A172 (cell line): Measurements from ENCODE around the gene CYP27B1. TPM values are rescaled to one million over a fixed set of nuclear protein-coding genes. Genes with fewer than 3 reads are reported as not detected.
"Not testable (repeated sequence)": the region's sequence is repeated elsewhere in the genome, so short reads cannot be mapped to it uniquely, and the experiment has no call there.

Source experiments
- DNase-seq: peaks from one replicate; pipeline ENCODE4 v3.0.0-alpha.2; 2015; ENCODE audit warnings: low spot score
- total RNA-seq: library from RNA; depleted of rRNA; stranded (reverse); fragments of >200 nt; shearing (Covaris generic); gene quantifications from 2 replicates; pipeline ENCODE4 v1.2.3, GENCODE V29; 2014

The CYP27B1 gene
- total RNA-seq, 1 experiment from 2014 or later: 0.90 TPM

DNA sequence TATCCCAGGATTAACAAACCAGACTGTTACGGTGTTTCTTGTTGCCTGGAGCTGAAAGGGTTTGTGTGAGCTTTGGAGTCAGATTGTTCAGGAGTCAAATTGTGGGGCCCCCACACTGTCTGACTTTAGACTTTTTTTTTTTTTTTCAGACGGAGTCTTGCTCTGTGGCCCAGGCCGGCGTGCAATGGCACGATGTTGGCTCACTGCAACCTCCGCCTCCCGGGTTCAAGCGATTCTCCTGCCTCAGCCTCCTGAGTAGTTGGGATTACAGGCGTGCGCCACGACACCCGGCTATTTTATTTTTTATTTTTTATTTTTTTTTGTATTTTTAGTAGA lies 16.6 kb upstream of the CYP27B1 start:
- no peak for DNase-seq

DNA sequence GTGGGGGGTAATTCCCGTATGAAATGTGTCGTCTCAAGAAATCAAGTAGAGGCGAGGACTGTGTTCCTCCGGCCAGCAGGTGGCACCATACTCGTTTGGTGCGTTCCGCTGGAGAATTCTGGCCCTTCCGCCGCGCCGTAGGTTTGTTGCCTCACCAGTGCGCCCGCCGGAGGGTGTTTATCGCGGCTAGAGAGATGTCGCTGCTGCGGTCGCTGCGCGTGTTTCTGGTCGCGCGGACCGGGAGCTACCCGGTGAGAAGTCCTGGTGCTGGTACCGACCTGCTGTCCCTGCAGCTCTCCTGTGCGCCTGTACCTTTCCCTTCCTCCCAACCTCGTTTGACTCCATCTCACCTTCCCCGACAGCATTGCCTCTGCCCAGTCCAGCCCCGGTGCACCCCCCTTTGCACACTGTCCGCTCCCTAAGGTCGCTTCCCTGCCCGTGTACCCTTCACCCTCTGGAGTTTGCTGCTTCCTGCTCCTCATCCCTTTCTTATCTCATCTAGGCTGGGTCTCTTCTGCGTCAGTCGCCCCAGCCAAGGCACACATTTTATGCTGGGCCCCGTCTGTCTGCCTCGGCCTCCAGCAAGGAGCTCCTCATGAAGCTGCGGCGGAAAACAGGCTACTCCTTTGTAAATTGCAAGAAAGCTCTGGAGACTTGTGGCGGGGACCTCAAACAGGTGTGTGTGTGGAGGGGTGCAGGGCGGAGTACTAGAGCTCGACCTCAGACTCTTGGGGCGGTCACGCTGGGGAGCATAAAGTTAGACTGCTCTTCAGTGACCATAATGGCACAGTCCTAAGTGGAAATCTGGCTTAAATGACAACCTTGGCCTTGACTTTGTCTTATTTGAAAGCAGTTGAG lies 16.0 kb upstream of the CYP27B1 start, which contains the start of gene TSFM:
Gene TSFM (plus strand): TSS at position 180 of the 858 bp plus-strand sequence. CDS start 15 bp downstream, at position 195.
- DNase-seq: peak; percentile 76

DNA sequence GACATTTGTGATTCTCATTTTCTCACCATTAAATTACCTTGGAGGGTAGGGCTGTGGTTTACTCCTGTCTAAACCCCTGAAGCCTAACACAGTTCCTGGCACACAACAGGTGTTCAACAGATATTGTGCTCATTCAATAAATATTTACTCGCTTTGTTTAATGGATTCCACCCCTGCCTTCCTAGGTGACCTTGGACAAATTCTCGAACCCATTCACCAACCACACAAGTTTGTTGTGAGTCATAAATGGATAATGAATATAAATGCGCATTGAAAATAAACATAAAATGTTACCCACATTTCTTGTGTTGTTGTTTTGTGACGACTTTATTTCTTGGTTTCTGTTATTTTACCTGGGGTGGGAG lies 15.3 kb upstream of the CYP27B1 start:
- DNase-seq: no peak

DNA sequence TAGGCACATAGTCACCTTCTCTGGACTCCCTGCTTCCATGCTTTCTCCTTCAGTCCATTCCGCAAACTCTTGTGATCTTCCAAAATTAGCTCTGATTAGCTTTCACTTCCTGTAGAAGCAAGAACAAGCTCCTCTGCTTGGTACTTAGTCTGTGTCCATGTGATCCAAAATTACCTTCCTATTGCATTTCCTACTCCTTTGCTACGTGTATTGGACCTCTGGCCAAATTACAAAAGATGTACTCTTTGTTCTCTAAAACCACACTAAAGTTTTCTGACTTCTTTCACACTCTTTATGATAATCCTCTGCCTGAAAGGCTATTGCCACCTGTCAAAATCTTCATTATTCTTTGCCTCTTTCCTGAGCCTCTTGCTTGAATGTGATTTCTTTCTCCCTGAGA lies 14.9 kb upstream of the CYP27B1 start:
- DNase-seq: no peak

DNA sequence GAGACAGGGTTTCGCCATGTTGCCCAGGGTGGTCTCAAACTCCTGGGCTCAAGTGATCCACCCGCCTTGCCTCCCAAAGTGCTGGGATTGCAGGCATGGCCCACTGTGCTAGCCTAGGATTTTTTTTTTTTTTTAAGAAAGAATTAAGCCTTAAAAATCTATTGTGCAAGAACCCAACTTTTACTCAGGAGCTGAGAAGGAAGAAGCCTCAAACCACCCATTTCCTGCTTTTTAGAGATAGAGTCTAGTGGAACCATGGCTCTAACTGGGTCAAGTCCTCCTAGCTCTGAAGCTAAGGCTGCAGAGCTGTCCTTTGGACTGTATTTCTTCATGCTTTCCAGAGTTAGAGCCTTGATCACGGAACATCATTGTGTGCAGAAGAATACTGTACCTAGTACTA lies 14.4 kb upstream of the CYP27B1 start:
- no peak for DNase-seq

DNA sequence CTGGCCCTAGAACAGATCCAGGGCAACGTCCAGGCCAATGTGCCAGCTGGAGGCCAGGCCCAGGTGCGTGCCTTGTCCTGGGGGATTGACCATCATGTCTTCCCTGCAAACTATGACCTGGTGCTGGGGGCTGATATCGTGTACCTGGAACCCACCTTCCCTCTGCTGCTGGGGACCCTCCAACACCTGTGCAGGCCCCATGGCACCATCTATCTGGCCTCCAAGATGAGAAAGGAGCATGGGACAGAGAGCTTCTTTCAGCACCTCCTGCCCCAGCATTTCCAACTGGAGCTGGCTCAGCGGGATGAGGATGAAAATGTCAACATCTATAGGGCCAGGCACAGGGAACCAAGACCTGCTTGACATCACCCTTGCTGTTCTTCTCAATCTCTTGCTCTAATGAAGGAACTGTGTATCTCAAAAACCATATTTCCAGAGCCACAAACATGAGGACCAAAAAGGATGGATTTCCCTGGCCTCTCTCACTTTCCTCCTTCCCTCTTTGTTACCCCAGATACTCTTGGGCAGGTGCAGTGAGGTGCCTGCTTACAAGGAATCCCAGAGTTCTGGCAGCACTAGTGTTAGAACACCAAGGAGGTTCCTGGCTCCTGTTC lies 13.5 kb upstream of the CYP27B1 start:
- no peak for DNase-seq

DNA sequence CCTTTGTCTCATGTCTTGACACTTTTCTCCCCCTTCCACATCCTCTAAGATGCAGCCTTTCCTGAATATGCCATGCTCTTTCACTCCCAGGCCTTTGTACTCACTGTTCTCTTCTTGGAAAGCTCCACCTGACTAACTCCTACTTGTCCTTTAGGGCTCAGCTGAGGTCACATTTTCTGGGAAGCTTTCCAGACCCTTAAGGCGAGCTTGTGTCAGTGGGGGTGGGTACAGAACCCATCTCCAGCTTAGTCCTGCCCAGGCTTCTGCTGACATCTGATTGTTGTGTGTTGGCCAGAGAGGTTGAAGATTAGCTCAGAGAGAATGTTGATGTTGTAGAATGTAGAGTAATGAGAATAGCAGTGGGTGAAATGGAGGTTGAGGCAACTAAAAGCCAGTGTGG lies 12.9 kb upstream of the CYP27B1 start:
- no peak for DNase-seq

DNA sequence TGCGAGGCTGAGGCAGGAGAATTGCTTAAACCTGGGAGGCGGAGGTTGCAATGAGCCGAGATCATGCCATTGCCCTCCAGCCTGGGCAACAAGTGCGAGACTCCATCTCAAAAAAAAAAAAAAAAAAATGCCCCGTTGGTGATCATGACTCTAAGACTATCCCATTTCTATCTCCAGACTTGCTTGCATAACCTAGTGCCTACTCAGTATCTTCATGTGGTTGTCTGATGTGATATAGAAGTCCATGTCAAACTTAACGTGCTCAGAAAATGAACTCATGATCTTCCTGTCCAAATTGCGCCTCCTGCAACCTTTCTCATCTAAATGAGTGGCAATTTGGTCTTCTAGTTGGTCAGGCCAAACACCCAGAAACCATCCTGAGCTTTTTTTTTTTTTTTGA lies 11.0 kb upstream of the CYP27B1 start:
- DNase-seq: no peak

DNA sequence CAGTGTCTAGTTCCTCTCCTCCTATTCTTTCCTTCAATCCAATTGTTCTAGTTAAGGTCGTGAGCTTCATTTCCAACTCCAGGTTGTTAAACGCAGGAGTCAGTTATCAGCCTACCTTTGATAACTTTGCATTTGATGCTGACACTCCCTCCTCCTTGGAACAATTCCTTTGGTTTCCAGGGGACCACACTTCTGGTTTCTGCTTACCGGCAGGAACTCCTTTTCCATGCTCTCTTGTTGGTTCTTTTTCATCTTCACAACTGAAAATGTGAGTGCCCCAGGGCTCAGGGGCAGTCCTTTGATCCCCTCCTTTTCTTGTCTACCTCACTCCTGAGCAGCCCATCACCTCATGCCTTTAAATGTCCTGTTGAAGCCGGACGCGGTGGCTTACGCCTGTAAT lies 10.5 kb upstream of the CYP27B1 start:
- DNase-seq: no peak

DNA sequence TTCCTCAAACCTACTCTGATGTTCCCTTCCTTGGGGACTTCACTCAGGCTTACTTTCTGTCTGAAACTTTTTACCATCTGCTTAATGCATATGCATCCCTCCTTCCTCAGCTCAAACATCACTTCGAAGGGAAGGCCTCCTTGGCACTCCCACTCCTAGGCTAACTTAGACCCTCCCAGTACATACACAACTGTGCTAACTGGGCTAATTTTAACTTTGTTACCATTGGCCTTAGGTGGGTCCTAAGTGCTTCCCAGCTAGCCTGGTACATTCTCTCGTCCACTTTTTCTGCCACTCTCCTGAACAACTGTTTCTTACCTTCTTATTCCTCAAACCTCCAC lies 9.3 kb upstream of the CYP27B1 start:
- DNase-seq: no peak

DNA sequence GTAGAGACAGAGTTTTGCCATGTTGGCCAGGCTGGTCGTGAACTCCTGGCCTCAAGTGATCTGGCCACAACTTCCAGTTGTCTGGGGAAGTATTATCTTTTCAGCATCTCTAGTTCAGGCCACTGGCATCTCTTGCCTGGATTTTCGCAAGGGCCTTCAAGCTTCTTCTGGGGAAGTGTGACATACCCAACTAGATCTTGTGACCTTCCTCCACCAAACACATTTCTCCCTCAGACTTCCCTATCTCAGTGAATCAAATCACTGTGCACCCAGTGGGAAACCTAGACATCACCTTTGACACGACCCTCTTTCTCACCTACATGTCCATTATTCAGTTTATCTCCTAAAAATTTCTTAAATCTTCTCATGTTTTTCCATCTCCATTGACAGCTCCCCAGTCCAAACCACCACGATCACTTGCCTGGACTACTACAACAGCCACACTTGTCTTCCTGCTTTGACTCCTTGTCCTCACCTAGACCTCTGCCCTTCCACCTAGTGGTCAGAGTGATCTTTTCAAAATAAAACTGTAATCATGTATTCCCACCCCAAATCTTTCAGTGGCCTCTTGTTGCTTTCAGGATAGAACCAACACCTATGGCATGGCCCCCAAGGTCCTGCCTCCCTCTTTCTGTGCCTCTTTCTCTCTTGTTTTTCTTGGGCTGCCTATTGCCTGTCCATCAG lies 8.8 kb upstream of the CYP27B1 start:
- no peak for DNase-seq

DNA sequence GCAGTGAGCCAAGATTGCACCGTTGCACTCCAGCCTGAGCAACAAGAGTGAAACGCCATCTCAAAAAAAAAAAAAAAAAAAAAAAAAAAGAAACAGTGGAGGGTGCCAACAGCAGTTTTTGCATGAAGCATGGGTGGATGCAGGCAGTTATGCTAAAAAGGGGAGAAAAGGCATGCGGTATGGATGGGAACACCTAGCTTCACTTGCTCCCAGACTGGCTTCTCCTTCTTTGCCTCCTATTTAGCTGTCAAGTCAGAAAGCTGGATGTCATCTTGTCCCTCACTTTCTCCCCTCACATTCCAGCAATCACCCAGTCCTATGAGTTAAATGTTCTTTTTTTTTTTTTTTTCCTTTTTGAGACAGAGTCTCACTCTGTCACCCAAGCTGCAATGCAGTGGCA lies 8.2 kb upstream of the CYP27B1 start:
- no peak for DNase-seq

DNA sequence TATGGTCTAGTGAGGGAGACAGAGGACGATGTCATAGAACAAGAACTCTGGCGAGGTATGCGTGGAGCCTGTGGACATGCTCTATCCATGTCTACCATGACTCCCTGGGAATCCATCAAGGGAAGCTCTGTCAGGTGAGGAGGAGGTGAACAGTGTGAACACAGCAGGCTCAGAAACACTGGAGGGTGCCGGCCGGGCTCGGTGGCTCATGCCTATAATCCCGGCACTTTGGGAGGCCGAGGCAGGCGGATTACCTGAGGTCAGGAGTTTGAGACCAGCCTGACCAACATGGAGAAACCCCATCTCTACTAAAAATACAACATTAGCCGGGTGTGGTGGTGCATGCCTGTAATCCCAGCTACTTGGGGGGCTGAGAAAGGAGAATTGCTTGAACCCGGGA lies 7.8 kb upstream of the CYP27B1 start:
- DNase-seq: not testable (repeated sequence)

DNA sequence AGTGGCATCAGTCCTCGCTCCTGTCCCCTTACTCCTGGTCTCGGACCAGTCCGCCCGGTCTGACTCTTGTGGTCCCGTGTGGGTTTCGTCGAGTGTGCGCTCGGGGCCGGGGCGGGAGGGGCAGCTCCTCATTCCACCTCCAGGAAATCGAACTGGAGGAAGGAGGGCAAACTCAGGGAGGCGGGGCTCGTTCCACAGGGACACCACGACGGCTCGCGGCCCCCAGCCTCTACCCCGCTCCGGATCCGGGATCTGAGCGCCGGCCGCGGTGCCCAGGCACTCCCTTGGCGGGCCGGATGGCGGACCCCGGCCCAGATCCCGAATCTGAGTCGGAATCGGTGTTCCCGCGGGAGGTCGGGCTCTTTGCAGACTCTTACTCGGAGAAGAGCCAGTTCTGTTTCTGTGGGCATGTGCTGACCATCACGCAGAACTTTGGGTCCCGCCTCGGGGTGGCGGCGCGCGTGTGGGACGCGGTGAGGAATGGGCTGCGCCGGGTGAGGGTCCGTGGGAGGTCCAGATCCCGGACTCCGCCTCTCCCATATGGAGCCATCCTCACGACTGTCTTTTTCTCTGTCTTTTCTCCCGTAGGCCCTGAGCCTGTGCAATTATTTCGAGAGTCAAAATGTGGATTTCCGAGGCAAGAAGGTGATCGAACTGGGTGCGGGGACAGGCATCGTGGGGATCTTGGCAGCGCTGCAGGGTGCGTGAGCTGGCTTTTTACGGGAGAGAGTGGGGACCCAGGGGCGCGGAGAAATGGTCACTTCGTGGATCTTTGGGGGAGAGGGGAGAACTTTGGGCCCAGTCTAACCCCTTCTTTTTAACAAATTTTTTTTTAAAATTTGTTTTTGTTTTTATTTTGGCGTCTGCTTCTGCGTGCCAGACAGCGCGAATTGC lies 5.8 kb upstream of the CYP27B1 start, which contains the start of gene EEF1AKMT3:
Gene EEF1AKMT3 (plus strand): TSS at position 186 of the 894 bp plus-strand sequence. CDS start 111 bp downstream, at position 297.
- no peak for DNase-seq

DNA sequence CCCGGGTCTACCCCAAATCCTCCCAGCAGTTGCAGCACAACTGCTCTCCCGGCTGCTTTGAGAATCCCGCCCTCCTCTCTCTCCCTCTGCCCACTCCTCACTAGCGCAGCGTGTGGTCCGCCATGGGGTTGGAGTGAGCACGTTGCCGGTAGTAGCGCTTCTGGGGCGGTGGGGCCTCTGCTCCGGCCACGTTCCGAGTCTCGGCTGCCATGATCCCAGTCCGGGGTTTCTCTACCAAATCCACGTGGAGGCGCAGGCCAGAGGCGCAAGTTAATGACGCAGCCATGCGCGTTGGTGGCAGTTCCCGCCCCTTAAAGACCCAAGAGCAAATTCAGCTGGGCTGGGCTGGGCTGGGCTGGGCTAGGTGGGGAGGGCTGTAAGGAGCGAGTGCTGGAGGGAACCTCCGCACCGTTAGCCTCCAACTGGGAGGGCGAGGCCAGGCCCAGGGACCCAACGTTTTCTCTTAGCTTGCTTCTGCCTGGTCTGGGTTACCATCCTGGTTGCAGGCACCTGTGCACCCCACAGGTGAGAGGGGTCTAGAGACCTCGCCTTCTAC lies 5.1 kb upstream of the CYP27B1 start, which contains the start of gene METTL1:
Gene METTL1 (minus strand): TSS at position 233 of the 556 bp plus-strand sequence. CDS start 22 bp downstream, at position 211.
- peak; percentile 94 for DNase-seq

DNA sequence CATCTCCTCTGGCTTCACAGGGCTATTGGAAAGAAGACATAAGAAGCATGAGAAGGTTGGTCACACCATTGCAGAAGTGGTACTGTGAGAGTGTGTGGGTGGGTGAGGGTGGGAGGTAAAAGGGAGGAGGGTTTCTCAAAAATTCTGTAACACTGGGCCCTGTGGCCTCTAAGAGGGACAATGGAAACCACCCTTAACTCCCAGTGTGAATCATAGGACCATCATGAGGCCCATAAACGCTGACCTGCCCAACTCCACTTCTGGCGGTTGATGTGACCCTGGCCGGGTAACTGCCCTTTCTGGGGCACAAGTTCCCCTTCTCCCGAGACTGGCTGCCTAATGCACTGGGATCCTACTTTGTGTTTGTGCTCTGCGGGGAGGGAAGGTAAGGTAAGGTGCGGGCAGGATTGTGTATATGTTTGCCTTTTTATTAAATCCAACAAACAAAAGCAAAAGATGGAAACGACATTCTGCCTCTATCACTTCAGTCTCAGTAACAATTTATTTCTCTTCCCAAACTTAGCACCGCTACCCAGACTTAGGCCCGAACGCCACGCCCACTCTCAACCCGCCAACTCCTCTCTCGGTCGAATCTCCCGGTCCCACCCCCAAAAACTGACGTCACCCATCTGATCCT lies 4.5 kb upstream of the CYP27B1 start:
- DNase-seq: peak; percentile 90

DNA sequence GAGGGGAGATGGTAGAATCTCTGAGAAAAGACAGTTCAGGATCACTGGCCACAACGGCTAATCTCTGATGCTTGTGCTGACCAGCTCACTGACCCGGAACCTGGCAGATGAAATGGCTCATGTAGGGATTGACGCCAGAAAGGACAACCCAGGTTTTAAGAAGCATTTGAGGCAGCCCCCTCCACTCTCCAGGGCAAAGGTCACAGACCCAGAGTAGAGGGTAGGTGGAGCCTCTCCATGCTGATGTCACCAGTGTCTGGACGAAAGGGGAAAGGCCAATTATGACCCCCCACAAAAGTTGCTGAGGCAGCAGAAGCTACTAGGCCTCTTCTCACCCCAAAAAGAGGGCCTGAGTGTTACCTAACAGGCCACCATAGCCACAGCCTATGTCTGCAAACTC lies 3.9 kb upstream of the CYP27B1 start:
- no peak for DNase-seq

DNA sequence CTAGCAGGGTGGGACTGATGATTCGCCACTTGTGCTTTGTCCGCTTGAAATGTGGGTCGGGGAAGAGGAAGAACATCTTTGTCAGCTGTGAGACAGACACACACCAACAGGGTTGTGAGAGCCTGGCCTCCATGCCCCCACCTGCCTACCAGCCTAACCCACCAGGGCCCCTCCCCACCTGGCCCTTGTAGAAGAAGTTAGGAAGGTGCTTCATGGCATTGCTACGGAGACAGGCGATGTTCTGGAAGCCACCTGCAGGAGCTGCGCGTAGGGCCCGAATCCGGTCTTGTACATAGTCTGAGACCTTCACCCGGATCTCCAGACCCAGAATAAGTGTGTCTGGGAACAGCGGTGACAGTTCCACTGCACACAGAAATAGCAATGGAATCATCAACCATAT lies 2.7 kb upstream of the CYP27B1 start:
- no peak for DNase-seq

DNA sequence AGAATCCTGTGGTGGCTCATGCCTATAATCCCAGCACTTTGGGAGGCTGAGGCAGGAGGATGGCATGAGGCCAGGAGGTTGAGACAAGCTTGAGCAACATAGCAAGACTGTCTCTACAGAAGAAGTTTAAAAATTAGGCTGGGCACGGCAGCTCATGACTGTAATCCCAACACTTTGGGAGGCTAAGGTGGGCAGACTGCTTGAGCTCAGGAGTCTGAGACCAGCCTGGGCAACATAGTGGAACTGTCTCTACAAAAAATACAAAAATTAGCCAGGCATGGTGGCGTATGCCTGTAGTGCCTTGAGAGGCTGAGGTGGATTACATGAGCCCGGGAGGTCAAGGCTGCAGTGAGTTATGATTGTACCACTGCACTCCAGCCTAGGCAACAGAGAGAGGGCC lies 998 bp upstream of the CYP27B1 start:
- no peak for DNase-seq

DNA sequence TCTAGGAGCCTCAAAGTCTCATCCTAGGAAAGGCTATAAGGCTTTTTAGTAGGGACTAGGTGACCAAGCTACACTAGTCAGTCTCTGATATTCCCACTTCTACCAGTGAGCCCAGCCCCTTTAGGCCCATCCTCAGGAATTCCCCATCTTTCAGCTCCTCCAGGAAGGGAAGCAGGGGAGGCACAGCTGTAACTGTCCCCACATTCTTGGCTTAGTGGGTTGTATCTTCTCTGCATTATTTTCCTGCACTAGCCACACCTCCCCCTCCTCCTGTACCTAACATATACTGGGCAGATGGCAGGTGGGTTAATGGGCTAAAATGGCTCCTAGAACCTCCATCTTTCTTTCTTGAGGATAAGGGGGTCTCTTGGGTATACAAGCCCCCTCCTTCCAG lies 424 bp upstream of the CYP27B1 start:
- no peak for DNase-seq
